Measurements from ENCODE around the gene ACSL3.
"Not testable (repeated sequence)": the region's sequence is repeated elsewhere in the genome, so short reads cannot be mapped to it uniquely, and the experiment has no call there.

The ACSL3 gene

DNA sequence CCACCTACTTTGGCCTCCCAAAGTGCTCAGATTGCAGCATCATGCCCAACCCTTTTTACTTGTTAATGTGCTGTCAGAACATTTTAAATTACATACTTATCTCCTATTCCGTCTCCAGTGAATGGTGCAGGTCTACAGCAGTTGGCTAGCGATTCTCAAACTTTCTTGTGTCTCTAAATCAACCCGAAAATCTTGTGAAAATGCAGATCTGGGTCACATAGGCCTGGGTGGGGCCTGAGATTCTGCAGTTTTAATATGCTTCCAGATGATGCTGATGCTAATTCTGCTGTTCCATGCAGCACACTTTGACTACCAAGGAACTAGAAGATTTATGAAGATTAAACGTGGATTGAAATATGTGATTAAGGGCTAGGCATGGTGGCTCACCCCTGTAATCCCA, 14.8 kb upstream of the ACSL3 start:
- no peak for TF ChIP-seq CTCF (IDR thresholded peaks at IDR 0.05; ENCODE audit: low read depth, low read length)
- H3K4me3 ChIP-seq (ENCODE audit: low read depth, low read length): no peak overlapping the region

DNA sequence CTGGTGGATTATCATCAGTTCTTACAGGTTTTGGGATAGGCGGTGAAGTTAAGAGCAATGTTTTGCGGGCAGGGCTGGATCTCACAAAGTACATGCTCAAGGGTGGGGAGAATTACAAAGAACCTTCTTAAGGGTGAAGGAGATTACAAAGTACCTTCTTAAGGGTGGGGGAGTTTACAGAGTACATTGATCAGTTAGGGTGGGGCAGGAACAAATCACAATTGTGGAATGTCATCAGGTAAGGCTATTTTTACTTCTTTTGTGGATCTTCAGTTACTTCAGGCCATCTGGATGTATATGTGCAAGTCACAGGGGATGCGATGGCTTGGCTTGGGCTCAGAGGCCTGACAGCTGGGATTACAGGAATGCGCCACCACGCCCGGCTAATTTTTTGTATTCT, 12.8 kb upstream of the ACSL3 start:
- not testable (repeated sequence) for H3K9me3 ChIP-seq (ENCODE audit: severe bottlenecking); H3K36me3 ChIP-seq; H3K4me3 ChIP-seq (ENCODE audit: low read depth, low read length); H3K27me3 ChIP-seq (ENCODE audit: insufficient read depth, low read depth, severe bottlenecking); H3K27ac ChIP-seq; DNase-seq

More for the DNA sequence above, 14.8 kb upstream of the ACSL3 start:
- no peaks in the 10 kb centered on the region for H3K9me3 ChIP-seq (ENCODE audit: severe bottlenecking)
- no peaks in the 10 kb centered on the region for H3K36me3 ChIP-seq
- no peak overlapping the region for H3K27ac ChIP-seq
- no peaks in the 10 kb centered on the region for H3K27me3 ChIP-seq (ENCODE audit: insufficient read depth, low read depth, severe bottlenecking)
- DNase-seq: no peak

GRCh38 chr2:222848862-222849261, 12.0 kb upstream of the ACSL3 start:
- Histone ChIP-seq H3K27me3 (ENCODE audit: insufficient read depth, low read depth, severe bottlenecking) (no peaks in the 10 kb centered on the region), H3K27ac (no peak overlapping the region), H3K9me3 (ENCODE audit: severe bottlenecking) (no peaks in the 10 kb centered on the region), H3K36me3 (no peaks in the 10 kb centered on the region), H3K4me3 (ENCODE audit: low read depth, low read length) (no peak overlapping the region)
- no peak for DNase-seq
- no peak for TF ChIP-seq CTCF (IDR thresholded peaks at IDR 0.05; ENCODE audit: low read depth, low read length)

GRCh38 chr2:222851956-222852617, 8.7 kb upstream of the ACSL3 start:
- H3K27me3 ChIP-seq (ENCODE audit: insufficient read depth, low read depth, severe bottlenecking): no peaks in the 10 kb centered on the region
- no peak for TF ChIP-seq CTCF (IDR thresholded peaks at IDR 0.05; ENCODE audit: low read depth, low read length)

GRCh38 chr2:222854773-222855700, 5.8 kb upstream of the ACSL3 start:
- H3K4me3 ChIP-seq (ENCODE audit: low read depth, low read length): no peak overlapping the region
- TF ChIP-seq CTCF (IDR thresholded peaks at IDR 0.05; ENCODE audit: low read depth, low read length): no peak
- no peak overlapping the region for H3K27ac ChIP-seq
- H3K27me3 ChIP-seq (ENCODE audit: insufficient read depth, low read depth, severe bottlenecking): no peaks in the 10 kb centered on the region
- no peaks in the 10 kb centered on the region for H3K36me3 ChIP-seq
- no peak for DNase-seq
- no peaks in the 10 kb centered on the region for H3K9me3 ChIP-seq (ENCODE audit: severe bottlenecking)

More at GRCh38 chr2:222851956-222852617, 8.7 kb upstream of the ACSL3 start:
- Histone ChIP-seq H3K9me3 (ENCODE audit: severe bottlenecking) (no peaks in the 10 kb centered on the region), H3K27ac (no peak overlapping the region), H3K36me3 (no peaks in the 10 kb centered on the region), H3K4me3 (ENCODE audit: low read depth, low read length) (no peak overlapping the region)
- no peak for DNase-seq

Data from WERI-Rb-1 (cell line).